Measurements from ENCODE around the gene CDH10.

The CDH10 gene

DNA sequence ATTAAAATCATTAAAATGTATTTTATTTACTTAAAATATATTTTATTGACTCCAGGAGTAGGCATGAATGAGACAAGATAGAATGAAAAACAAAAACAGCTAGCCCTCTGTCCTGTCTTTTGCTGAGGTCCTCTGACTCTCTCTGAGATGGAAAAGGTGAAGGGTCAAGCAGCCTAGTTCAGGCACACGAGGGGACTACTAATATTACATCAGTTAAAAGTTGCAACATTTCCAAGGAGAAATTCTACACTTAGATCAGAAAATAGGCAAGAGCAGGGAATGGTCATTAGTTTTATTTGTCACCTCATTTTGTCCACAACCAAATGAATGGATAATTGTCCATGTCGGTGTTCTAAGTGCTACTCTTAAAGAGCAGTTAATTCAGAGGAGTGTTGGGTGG lies 148.5 kb downstream of the CDH10 start:
- Histone ChIP-seq H2AFZ (ENCODE audit: low read length, unreplicated experiment) (no peak overlapping the region), H3K4me1 (ENCODE audit: control insufficient read depth, insufficient read depth, low read length, unreplicated experiment) (no peaks in the 10 kb centered on the region), H3K36me3 (ENCODE audit: insufficient read depth, low read length) (no peaks in the 10 kb centered on the region)

DNA sequence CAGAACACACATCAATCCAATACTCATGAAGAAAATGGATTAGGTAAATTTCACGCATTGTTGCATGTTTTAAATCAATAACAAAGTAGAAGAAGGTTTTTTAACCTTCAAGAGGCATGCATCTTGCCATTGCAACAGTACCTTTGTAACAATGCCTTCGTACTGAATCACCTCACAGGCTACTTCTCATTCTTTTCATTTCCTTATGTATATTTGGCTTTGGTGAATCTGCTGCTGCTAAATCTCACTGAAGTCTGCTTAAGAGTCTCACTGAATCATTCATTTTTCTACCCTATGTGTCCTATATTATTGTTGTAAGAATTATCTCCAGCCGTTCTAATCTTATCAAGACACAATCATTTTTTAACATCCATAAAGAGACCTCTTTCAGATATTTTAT lies 152.5 kb downstream of the CDH10 start:
- H2AFZ ChIP-seq (ENCODE audit: low read length, unreplicated experiment), result no peak overlapping the region
- no peak overlapping the region for H3K4me3 ChIP-seq (ENCODE audit: low read depth, low read length)
- H3K36me3 ChIP-seq (ENCODE audit: insufficient read depth, low read length), result no peaks in the 10 kb centered on the region

More for the DNA sequence above, 148.5 kb downstream of the CDH10 start:
- Histone ChIP-seq H3K79me2 (ENCODE audit: control insufficient read depth, insufficient read depth, low read length, unreplicated experiment) (no peaks in the 10 kb centered on the region), H3K27ac (ENCODE audit: low read depth, low read length) (no peak overlapping the region), H3K4me3 (ENCODE audit: low read depth, low read length) (no peak overlapping the region), H3K27me3 (ENCODE audit: insufficient read depth, low read length) (0 out of 2 replicates have a peak, but pooled peaks cover 4% of the 10 kb centered on the region)

DNA sequence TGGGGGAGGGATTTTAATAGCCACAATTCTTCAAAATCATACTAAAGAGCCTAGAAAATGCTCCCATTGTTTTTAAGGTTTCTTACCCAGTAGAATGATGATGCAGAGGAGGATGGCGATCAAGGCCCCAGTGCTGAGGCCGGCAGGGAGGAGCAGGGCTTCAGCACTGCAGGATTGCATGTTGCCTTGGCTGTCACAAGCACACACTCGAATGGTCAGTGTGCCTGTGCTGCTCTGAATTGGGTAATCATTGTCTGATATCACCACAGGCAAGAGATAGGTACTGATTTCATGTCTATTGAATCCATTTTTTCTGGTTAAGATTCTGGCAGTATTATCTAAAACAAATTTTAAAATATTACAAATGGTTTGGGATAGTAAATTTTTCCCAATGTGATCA lies 153.3 kb downstream of the CDH10 start:
- no peak overlapping the region for H3K27ac ChIP-seq (ENCODE audit: low read depth, low read length)
- H3K36me3 ChIP-seq (ENCODE audit: insufficient read depth, low read length), result no peaks in the 10 kb centered on the region
- H3K4me1 ChIP-seq (ENCODE audit: control insufficient read depth, insufficient read depth, low read length, unreplicated experiment), result no peaks in the 10 kb centered on the region
- H3K27me3 ChIP-seq (ENCODE audit: insufficient read depth, low read length), result 0 out of 2 replicates have a peak, but pooled peaks cover 4% of the 10 kb centered on the region
- no peak overlapping the region for H3K4me3 ChIP-seq (ENCODE audit: low read depth, low read length)
- H3K79me2 ChIP-seq (ENCODE audit: control insufficient read depth, insufficient read depth, low read length, unreplicated experiment), result no peaks in the 10 kb centered on the region
- H2AFZ ChIP-seq (ENCODE audit: low read length, unreplicated experiment), result no peak overlapping the region

More for the DNA sequence above, 152.5 kb downstream of the CDH10 start:
- Histone ChIP-seq H3K4me1 (ENCODE audit: control insufficient read depth, insufficient read depth, low read length, unreplicated experiment) (no peaks in the 10 kb centered on the region), H3K27me3 (ENCODE audit: insufficient read depth, low read length) (0 out of 2 replicates have a peak, but pooled peaks cover 4% of the 10 kb centered on the region), H3K27ac (ENCODE audit: low read depth, low read length) (no peak overlapping the region), H3K79me2 (ENCODE audit: control insufficient read depth, insufficient read depth, low read length, unreplicated experiment) (no peaks in the 10 kb centered on the region)

DNA sequence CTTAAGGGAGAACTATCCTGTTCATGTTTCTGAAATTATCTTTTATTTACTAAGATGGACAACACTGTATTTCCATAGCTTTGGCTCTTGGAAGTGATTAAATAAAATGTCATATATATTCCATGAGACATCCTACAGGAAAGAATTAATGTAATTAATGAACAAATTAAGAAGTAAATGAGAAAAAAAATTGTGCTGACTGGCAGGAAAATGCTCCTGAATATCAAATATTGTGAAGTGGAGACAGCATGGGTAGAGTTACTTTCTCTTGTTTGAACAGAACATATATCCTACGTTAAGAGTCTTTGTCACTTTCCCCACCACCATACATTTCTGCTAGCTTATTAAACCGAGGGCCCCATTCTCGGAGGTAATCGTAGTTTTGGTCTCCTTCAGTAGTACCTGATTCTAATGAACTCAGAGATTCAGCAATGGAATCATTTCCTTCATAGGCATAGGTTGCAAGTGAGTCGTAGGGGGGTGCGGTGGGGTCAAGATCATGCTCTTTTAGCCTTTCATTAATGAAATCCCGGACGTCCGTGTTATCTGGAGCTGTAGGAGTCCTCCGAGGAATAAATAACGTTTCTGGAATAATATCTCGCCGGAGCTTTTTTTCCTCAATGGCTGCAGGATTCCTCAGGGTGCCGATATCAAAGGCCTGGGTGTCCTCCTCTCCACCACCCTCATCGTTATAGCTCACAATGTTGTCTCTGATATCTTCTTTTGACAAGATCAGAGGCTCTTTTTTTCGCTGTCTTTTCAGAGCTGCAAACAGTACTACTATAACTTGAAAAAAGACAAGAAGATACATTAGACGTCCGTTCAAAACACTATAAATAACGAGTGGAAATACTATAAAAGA lies 157.2 kb downstream of the CDH10 start:
- Histone ChIP-seq H2AFZ (ENCODE audit: low read length, unreplicated experiment) (no peak overlapping the region), H3K79me2 (ENCODE audit: control insufficient read depth, insufficient read depth, low read length, unreplicated experiment) (no peaks in the 10 kb centered on the region), H3K4me3 (ENCODE audit: low read depth, low read length) (no peak overlapping the region), H3K36me3 (ENCODE audit: insufficient read depth, low read length) (no peaks in the 10 kb centered on the region), H3K27me3 (ENCODE audit: insufficient read depth, low read length) (no peaks in the 10 kb centered on the region), H3K27ac (ENCODE audit: low read depth, low read length) (no peak overlapping the region), H3K4me1 (ENCODE audit: control insufficient read depth, insufficient read depth, low read length, unreplicated experiment) (no peaks in the 10 kb centered on the region)

DNA sequence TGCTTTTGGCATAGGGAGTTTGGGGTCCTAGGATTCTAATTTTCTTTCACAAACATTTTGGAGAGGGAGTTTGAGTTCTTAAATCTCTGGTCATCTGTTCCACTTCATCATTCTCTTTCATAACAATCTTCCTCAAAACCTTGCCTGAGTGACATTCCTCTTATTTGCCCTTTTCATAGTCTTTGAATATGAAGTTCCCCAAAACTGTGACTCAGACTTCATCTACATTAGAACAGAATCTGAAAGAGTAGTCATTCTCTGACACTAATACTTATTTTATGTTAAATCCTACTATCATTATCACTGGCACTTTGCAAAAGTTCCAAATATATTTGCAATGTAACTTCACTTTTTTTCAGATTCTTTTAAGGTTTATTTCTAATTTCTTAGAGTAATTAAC lies 163.8 kb downstream of the CDH10 start:
- no peak overlapping the region for H3K27ac ChIP-seq (ENCODE audit: low read depth, low read length)
- no peaks in the 10 kb centered on the region for H3K79me2 ChIP-seq (ENCODE audit: control insufficient read depth, insufficient read depth, low read length, unreplicated experiment)
- no peaks in the 10 kb centered on the region for H3K36me3 ChIP-seq (ENCODE audit: insufficient read depth, low read length)
- no peak overlapping the region for H3K4me3 ChIP-seq (ENCODE audit: low read depth, low read length)
- no peak overlapping the region for H2AFZ ChIP-seq (ENCODE audit: low read length, unreplicated experiment)
- no peaks in the 10 kb centered on the region for H3K27me3 ChIP-seq (ENCODE audit: insufficient read depth, low read length)
- H3K4me1 ChIP-seq (ENCODE audit: control insufficient read depth, insufficient read depth, low read length, unreplicated experiment), result no peaks in the 10 kb centered on the region

DNA sequence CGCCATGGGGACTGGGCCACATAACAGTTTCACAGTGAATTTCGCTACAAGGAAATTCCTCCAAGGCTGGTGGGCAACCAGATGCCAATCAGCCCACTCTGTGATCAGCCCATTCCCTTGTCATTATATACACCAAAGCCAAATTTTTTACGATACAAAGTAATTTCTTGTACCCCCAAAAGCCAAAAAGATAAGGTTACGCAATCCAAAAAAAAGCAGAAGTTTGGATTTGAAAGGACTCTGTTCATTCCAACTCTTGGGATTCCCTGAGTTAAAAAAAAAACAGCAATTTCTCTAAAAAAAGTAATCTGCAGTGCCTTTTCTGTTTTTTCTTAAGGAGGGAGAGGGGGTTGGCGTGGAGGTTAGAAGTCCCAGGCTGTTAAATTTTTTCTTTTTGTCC lies 166.8 kb downstream of the CDH10 start:
- Histone ChIP-seq H2AFZ (ENCODE audit: low read length, unreplicated experiment) (no peak overlapping the region), H3K4me1 (ENCODE audit: control insufficient read depth, insufficient read depth, low read length, unreplicated experiment) (no peaks in the 10 kb centered on the region), H3K79me2 (ENCODE audit: control insufficient read depth, insufficient read depth, low read length, unreplicated experiment) (no peaks in the 10 kb centered on the region), H3K4me3 (ENCODE audit: low read depth, low read length) (no peak overlapping the region), H3K36me3 (ENCODE audit: insufficient read depth, low read length) (no peaks in the 10 kb centered on the region), H3K27ac (ENCODE audit: low read depth, low read length) (no peak overlapping the region), H3K27me3 (ENCODE audit: insufficient read depth, low read length) (no peaks in the 10 kb centered on the region)

DNA sequence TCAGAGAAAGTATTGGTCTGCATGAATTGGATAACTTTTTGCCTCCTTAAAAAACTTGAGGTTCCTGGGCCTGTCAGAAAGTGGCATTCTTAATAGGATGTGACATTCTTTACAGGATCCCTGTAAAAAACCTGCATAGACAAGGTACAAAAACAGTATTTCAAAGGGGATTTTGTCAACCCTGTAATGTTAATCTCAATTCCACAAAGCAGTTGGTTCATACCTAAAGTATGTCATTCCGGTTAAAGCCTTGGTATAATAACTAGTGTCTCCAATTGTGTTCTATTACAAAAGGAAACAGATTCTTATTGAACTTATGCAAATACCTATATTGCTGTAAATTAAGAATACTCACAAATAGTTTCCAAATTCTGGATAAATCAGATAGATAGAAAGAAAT lies 169.7 kb downstream of the CDH10 start:
- Histone ChIP-seq H3K4me1 (ENCODE audit: control insufficient read depth, insufficient read depth, low read length, unreplicated experiment) (no peaks in the 10 kb centered on the region), H3K4me3 (ENCODE audit: low read depth, low read length) (no peak overlapping the region), H3K27ac (ENCODE audit: low read depth, low read length) (no peak overlapping the region), H3K36me3 (ENCODE audit: insufficient read depth, low read length) (no peaks in the 10 kb centered on the region), H2AFZ (ENCODE audit: low read length, unreplicated experiment) (no peak overlapping the region), H3K27me3 (ENCODE audit: insufficient read depth, low read length) (no peaks in the 10 kb centered on the region), H3K79me2 (ENCODE audit: control insufficient read depth, insufficient read depth, low read length, unreplicated experiment) (no peaks in the 10 kb centered on the region)

DNA sequence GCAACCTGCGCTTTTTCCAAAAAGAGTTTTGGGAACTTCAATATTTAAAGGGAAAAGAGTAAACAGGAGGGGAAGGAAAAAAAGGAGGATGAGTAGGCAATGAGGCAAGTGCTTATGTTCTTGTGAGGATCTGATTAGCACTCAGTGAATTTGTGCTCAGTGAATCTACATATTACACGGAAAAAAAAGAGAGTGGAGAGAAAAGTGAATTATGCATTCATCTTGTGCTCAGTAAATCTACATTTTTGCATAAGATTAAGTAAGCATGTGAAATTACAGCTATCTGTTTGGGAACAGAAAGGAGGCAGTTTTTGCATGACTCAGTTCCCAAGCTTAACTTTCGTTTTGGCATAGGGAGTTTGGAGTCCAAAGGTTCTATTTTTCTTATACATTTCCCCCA lies 170.1 kb downstream of the CDH10 start:
- Histone ChIP-seq H3K79me2 (ENCODE audit: control insufficient read depth, insufficient read depth, low read length, unreplicated experiment) (no peaks in the 10 kb centered on the region), H3K4me1 (ENCODE audit: control insufficient read depth, insufficient read depth, low read length, unreplicated experiment) (no peaks in the 10 kb centered on the region), H2AFZ (ENCODE audit: low read length, unreplicated experiment) (no peak overlapping the region), H3K27ac (ENCODE audit: low read depth, low read length) (no peak overlapping the region), H3K4me3 (ENCODE audit: low read depth, low read length) (no peak overlapping the region), H3K36me3 (ENCODE audit: insufficient read depth, low read length) (no peaks in the 10 kb centered on the region), H3K27me3 (ENCODE audit: insufficient read depth, low read length) (no peaks in the 10 kb centered on the region)

DNA sequence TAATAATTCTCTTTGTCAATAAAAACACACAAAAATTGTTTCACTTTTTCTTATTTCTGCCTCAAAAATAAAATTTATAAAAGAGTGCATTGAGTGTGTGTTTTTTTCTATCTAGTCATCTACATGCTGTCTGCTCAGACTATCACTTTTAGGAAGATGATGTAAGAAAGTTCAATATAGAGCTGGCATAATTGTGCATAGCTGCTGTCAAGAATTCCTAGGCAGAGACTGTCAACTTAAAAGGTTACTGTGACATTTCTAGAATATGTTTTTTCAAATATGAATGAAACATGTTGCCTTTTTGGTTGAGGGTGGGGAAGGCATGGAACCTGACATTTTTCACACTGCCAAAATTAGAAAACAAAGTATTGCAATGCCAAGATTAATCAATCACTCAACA lies 172.3 kb downstream of the CDH10 start:
- no peaks in the 10 kb centered on the region for H3K36me3 ChIP-seq (ENCODE audit: insufficient read depth, low read length)
- no peak overlapping the region for H2AFZ ChIP-seq (ENCODE audit: low read length, unreplicated experiment)
- no peaks in the 10 kb centered on the region for H3K4me1 ChIP-seq (ENCODE audit: control insufficient read depth, insufficient read depth, low read length, unreplicated experiment)
- H3K27ac ChIP-seq (ENCODE audit: low read depth, low read length), result no peak overlapping the region
- no peaks in the 10 kb centered on the region for H3K79me2 ChIP-seq (ENCODE audit: control insufficient read depth, insufficient read depth, low read length, unreplicated experiment)
- H3K4me3 ChIP-seq (ENCODE audit: low read depth, low read length), result no peak overlapping the region
- no peaks in the 10 kb centered on the region for H3K27me3 ChIP-seq (ENCODE audit: insufficient read depth, low read length)

DNA sequence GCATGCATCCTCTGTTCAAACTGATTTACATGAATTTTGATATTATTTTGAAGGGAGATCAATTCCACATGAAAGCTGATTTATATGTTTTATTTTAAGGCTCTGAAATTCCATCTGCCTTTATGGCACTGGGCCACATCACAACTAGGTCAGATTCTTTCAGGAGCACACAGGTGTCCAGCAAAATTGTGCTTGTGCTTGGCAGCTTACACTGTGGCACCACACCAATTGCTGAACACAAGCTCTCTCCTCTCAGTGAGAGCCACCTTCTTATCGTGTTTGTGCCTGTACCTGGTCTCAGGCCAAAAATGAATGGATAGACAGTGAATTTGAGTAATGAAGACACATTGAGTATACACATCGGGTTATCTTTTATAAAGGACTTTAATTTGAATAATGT lies 200.4 kb downstream of the CDH10 start:
- Histone ChIP-seq H3K4me3 (ENCODE audit: low read depth, low read length) (no peak overlapping the region), H3K36me3 (ENCODE audit: insufficient read depth, low read length) (no peaks in the 10 kb centered on the region), H3K27me3 (ENCODE audit: insufficient read depth, low read length) (no peaks in the 10 kb centered on the region), H2AFZ (ENCODE audit: low read length, unreplicated experiment) (no peak overlapping the region), H3K79me2 (ENCODE audit: control insufficient read depth, insufficient read depth, low read length, unreplicated experiment) (no peaks in the 10 kb centered on the region), H3K4me1 (ENCODE audit: control insufficient read depth, insufficient read depth, low read length, unreplicated experiment) (no peaks in the 10 kb centered on the region), H3K27ac (ENCODE audit: low read depth, low read length) (no peak overlapping the region)

DNA sequence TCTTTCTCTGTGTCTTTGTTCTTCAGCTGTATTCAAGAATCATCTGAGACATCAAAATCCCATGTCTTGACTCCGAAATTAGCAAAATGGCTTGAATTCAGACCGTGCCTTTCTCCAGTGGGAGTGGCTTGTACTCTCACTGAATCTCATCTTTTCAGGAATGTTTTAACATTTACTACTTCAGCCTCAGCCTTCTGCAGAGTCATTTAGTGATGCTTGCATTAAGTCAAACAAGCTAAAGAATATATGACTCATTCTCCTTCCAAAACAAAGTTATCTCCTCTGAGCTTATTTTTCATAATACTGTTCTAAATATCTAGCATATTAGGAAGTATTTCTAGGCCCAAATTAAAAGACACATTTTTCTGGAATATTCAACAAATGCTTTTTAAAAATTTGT lies 205.3 kb downstream of the CDH10 start:
- Histone ChIP-seq H3K27ac (ENCODE audit: low read depth, low read length) (no peak overlapping the region), H3K4me3 (ENCODE audit: low read depth, low read length) (no peak overlapping the region), H2AFZ (ENCODE audit: low read length, unreplicated experiment) (no peak overlapping the region), H3K36me3 (ENCODE audit: insufficient read depth, low read length) (no peaks in the 10 kb centered on the region), H3K27me3 (ENCODE audit: insufficient read depth, low read length) (no peaks in the 10 kb centered on the region), H3K4me1 (ENCODE audit: control insufficient read depth, insufficient read depth, low read length, unreplicated experiment) (no peaks in the 10 kb centered on the region), H3K79me2 (ENCODE audit: control insufficient read depth, insufficient read depth, low read length, unreplicated experiment) (no peaks in the 10 kb centered on the region)

Measured in ACC112 (cell line).